GM18951 (cell line): ENCODE data around the gene SYAP1.
"Not testable (repeated sequence)": the region's sequence is repeated elsewhere in the genome, so short reads cannot be mapped to it uniquely, and the experiment has no call there.

Experiments used
- POLR2A ChIP-seq: IDR thresholded peaks from 4 replicates; pipeline ENCODE4 v1.6.1; 2011; ENCODE audit warnings: mild to moderate bottlenecking; ENCODE audit not compliant: insufficient read length, insufficient read depth; ENCODE audit errors: extremely low read depth
- in situ Hi-C: fragments of 300-500 bp; cut with MboI; formaldehyde crosslinking; loops from one replicate; pipeline ENCODE4 v1.12.0; 2022; ENCODE audit warnings: low sequenced_read_pairs, mixed read lengths, inconsistent platforms; ENCODE audit not compliant: unreplicated experiment

The SYAP1 gene

GRCh38 chrX:16778545-16778944, 59.1 kb downstream of the SYAP1 start:
- TF ChIP-seq POLR2A: no peak
- in situ Hi-C loops: no loop called here

- TF ChIP-seq POLR2A: no peak
- in situ Hi-C loops: no loop called here
Observed at GRCh38 chrX:16778993-16779392, 59.6 kb downstream of the SYAP1 start.

- in situ Hi-C loops: not testable (repeated sequence)
Observed at GRCh38 chrX:16779815-16780214, 60.4 kb downstream of the SYAP1 start.

- in situ Hi-C loops: no loop called here
- no peak for TF ChIP-seq POLR2A
Observed at GRCh38 chrX:16783452-16783851, 64.0 kb downstream of the SYAP1 start.

- in situ Hi-C loops: not testable (repeated sequence)
Observed at GRCh38 chrX:16784440-16784839, 65.0 kb downstream of the SYAP1 start.

GRCh38 chrX:16785247-16786138, 66.1 kb downstream of the SYAP1 start:
- no peak for TF ChIP-seq POLR2A
- in situ Hi-C loops: no loop called here

GRCh38 chrX:16786139-16786790, 66.9 kb downstream of the SYAP1 start, which contains the start of gene TXLNG:
Gene TXLNG, plus strand, starts transcription at chrX:16786466. Its CDS starts 22 bp downstream, at chrX:16786488.
- TF ChIP-seq POLR2A: peak; percentile 93
- in situ Hi-C loops: no loop called here

GRCh38 chrX:16786791-16787735, 67.7 kb downstream of the SYAP1 start:
- TF ChIP-seq POLR2A: no peak
- in situ Hi-C loops: no loop called here

GRCh38 chrX:16788477-16788876, 69.1 kb downstream of the SYAP1 start:
- in situ Hi-C loops: no loop called here
- no peak for TF ChIP-seq POLR2A

- in situ Hi-C loops: no loop called here
Observed at GRCh38 chrX:16796298-16796697, 76.9 kb downstream of the SYAP1 start.

GRCh38 chrX:16797358-16797757, 77.9 kb downstream of the SYAP1 start:
- TF ChIP-seq POLR2A: no peak
- in situ Hi-C loops: no loop called here

More at GRCh38 chrX:16796298-16796697, 76.9 kb downstream of the SYAP1 start:
- no peak for TF ChIP-seq POLR2A

GRCh38 chrX:16797841-16798240, 78.4 kb downstream of the SYAP1 start:
- TF ChIP-seq POLR2A: no peak

GRCh38 chrX:16804923-16805464, 85.6 kb downstream of the SYAP1 start:
- TF ChIP-seq POLR2A: no peak
- in situ Hi-C loops: no loop called here

More at GRCh38 chrX:16797841-16798240, 78.4 kb downstream of the SYAP1 start:
- in situ Hi-C loops: no loop called here

GRCh38 chrX:16807548-16807947, 88.1 kb downstream of the SYAP1 start:
- in situ Hi-C loops: no loop called here
- no peak for TF ChIP-seq POLR2A
